Tibial nerve (tissue), 4 donors: ENCODE measurements around the gene KCNJ18.
"Not testable (repeated sequence)": the region's sequence is repeated elsewhere in the genome, so short reads cannot be mapped to it uniquely, and the experiment has no call there.

ENCODE experiments used
- EP300 ChIP-seq, 2 donors: sonication (generic); formaldehyde crosslinking; IDR thresholded peaks; one replicate each; pipeline ENCODE4 v1.6.1; 2017; ENCODE audit warnings: antibody characterized with exemption in 2 of 2, mild to moderate bottlenecking in 1 of 2
- POLR2A ChIP-seq, 2 donors: fragments of 450-650 bp; IDR thresholded peaks; one replicate each; pipeline ENCODE4 v1.6.1; 2017; ENCODE audit warnings: antibody characterized with exemption in 2 of 2, mild to moderate bottlenecking in 2 of 2, moderate library complexity in 2 of 2
- TF ChIP-seq, protein P1 (sequence below), 5 experiments: fragments of 200-600 bp in 3 of 5; fragments of 450-650 bp in 2 of 5; sonication (generic) in 3 of 5; IDR thresholded peaks; one replicate each; pipeline ENCODE4 v1.5.1; 2016 to 2019; ENCODE audit warnings: antibody characterized with exemption in 5 of 5, mild to moderate bottlenecking in 3 of 5, moderate library complexity in 2 of 5

DNA sequence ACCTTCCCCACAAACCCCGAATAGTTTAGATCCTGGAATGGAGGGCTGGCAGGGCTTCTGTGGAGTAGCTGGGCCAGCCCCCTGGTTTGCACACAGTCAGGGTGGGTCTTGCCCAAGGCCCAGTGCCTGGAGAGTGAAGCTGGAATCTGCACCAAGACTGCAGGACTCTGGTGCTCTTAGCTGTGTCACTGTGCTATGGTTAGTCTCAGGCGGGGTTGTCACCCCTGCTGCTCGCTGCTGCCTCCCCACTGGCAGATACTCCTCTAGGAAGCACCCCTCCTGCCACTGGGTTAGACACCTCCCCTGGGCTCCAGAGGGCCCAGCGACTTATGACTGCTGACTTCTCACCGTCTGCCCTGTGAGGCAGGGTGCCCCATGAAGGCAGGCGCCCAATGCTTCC, 842 bp upstream of the KCNJ18 start:
- TF ChIP-seq, protein P1, sequence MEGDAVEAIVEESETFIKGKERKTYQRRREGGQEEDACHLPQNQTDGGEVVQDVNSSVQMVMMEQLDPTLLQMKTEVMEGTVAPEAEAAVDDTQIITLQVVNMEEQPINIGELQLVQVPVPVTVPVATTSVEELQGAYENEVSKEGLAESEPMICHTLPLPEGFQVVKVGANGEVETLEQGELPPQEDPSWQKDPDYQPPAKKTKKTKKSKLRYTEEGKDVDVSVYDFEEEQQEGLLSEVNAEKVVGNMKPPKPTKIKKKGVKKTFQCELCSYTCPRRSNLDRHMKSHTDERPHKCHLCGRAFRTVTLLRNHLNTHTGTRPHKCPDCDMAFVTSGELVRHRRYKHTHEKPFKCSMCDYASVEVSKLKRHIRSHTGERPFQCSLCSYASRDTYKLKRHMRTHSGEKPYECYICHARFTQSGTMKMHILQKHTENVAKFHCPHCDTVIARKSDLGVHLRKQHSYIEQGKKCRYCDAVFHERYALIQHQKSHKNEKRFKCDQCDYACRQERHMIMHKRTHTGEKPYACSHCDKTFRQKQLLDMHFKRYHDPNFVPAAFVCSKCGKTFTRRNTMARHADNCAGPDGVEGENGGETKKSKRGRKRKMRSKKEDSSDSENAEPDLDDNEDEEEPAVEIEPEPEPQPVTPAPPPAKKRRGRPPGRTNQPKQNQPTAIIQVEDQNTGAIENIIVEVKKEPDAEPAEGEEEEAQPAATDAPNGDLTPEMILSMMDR (IDR thresholded peaks at IDR 0.05): not testable (repeated sequence)
- TF ChIP-seq EP300, POLR2A (IDR thresholded peaks at IDR 0.05): not testable (repeated sequence)
